Neural progenitor cell (in vitro differentiated cells): ENCODE data around the gene POLE. TPM values are rescaled to one million over a fixed set of nuclear protein-coding genes. Genes with fewer than 3 reads are reported as not detected.

Source experiments
- DNase-seq: peaks from one replicate; pipeline ENCODE4 v3.0.0-alpha.2; 2016; ENCODE audit warnings: low spot score
- H2AFZ ChIP-seq: fragments of 200-600 bp; sonication (generic); replicated peaks from 2 replicates; pipeline ENCODE4 v1.6.1; 2016; ENCODE audit warnings: antibody characterized with exemption
- H3F3A ChIP-seq: fragments of 200-600 bp; sonication (generic); 2 replicates; pipeline ENCODE4 v1.6.1; 2016; ENCODE audit warnings: antibody characterized with exemption, low read depth
- H3K27ac ChIP-seq: fragments of 200-600 bp; sonication (generic); 2 replicates; pipeline ENCODE4 v1.5.1; 2016; ENCODE audit warnings: mild to moderate bottlenecking
- H3K27me3 ChIP-seq: fragments of 200-600 bp; sonication (generic); 2 replicates; pipeline ENCODE4 v1.6.1; 2016; ENCODE audit warnings: mild to moderate bottlenecking, moderate library complexity
- H3K36me3 ChIP-seq: fragments of 200-600 bp; sonication (generic); 2 replicates; pipeline ENCODE4 v1.5.1; 2016
- H3K4me1 ChIP-seq: fragments of 200-600 bp; sonication (generic); 2 replicates; pipeline ENCODE4 v1.6.1; 2016; ENCODE audit warnings: mixed run types
- H3K4me2 ChIP-seq: fragments of 200-600 bp; sonication (generic); 2 replicates; pipeline ENCODE4 v1.6.1; 2016
- H3K4me3 ChIP-seq: fragments of 200-600 bp; sonication (generic); 2 replicates; pipeline ENCODE4 v1.5.1; 2016
- H3K79me2 ChIP-seq: fragments of 200-600 bp; sonication (generic); 2 replicates; pipeline ENCODE4 v1.6.1; 2016; ENCODE audit warnings: low read depth
- H3K9ac ChIP-seq: fragments of 200-600 bp; sonication (generic); 2 replicates; pipeline ENCODE4 v1.6.1; 2016
- H3K9me3 ChIP-seq: fragments of 200-600 bp; sonication (generic); 2 replicates; pipeline ENCODE4 v1.5.1; 2016; ENCODE audit warnings: low read depth
- H4K20me1 ChIP-seq: fragments of 200-600 bp; sonication (generic); 2 replicates; pipeline ENCODE4 v1.6.1; 2016; ENCODE audit warnings: low read depth
- H3K27ac Mint-ChIP-seq: 3 replicates; pipeline ENCODE4 v1.8.0; 2021; ENCODE audit warnings: mixed read lengths
- H3K27me3 Mint-ChIP-seq: 2 replicates; pipeline ENCODE4 v1.8.0; 2022; ENCODE audit warnings: low read depth, mild to moderate bottlenecking, inconsistent platforms, moderate library complexity, mixed read lengths; ENCODE audit not compliant: insufficient read depth
- H3K36me3 Mint-ChIP-seq: 3 replicates; pipeline ENCODE4 v1.8.0; 2021; ENCODE audit warnings: mixed read lengths
- H3K4me1 Mint-ChIP-seq: 3 replicates; pipeline ENCODE4 v1.8.0; 2021; ENCODE audit warnings: mixed read lengths
- H3K4me3 Mint-ChIP-seq: 3 replicates; pipeline ENCODE4 v1.8.0; 2021; ENCODE audit warnings: mild to moderate bottlenecking, moderate library complexity, mixed read lengths
- H3K9me3 Mint-ChIP-seq: 3 replicates; pipeline ENCODE4 v1.8.0; 2020; ENCODE audit warnings: mixed read lengths
- EZH2 ChIP-seq: fragments of 200-600 bp; sonication (generic); IDR thresholded peaks from 2 replicates; pipeline ENCODE4 v1.6.1; 2017; ENCODE audit warnings: antibody characterized with exemption, mild to moderate bottlenecking, moderate library complexity
- EZH2phosphoT487 ChIP-seq: fragments of 200-600 bp; sonication (generic); IDR thresholded peaks from 2 replicates; pipeline ENCODE4 v1.6.1; 2017; ENCODE audit warnings: antibody characterized with exemption
- total RNA-seq: library from RNA; depleted of rRNA; stranded (reverse); fragments of >200 nt; gene quantifications from 2 replicates; pipeline ENCODE4 v1.2.3, GENCODE V29; 2015; ENCODE audit warnings: low replicate concordance
- TF ChIP-seq, protein P1 (sequence below): fragments of 200-600 bp; sonication (generic); IDR thresholded peaks from 2 replicates; pipeline ENCODE4 v1.5.1; 2017; ENCODE audit warnings: antibody characterized with exemption, mild to moderate bottlenecking

The POLE gene
- total RNA-seq, 1 donor from 2014 or later = 46.8 TPM

DNA sequence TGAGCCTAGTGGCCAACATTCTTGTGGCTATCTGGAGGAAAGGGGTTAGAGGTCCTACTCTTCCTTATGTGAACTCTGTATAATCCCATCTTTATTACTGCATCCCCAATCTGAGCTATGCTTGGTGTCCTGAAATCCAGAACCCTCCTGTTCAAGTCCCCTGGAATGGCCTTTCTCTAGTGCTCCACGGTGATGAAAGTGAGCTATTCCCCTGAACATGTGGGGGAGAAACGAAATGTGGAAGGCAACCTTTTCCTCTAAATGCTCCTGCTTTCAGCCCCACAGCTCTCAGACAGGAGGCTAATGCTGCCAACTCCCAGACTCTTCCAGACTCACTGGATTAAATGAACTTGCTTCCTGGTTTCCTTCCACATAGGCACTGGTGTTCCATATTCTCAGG lies 21.0 kb upstream of the POLE start:
- H3K9me3 ChIP-seq = no peaks in the 10 kb centered on the region
- H3K79me2 ChIP-seq = peaks cover 23% of the 10 kb centered on the region
- H3K36me3 ChIP-seq = no peaks in the 10 kb centered on the region
- Mint-ChIP-seq H3K4me3 (peak overlapping the region; percentile 31), H3K9me3 (no peaks in the 10 kb centered on the region), H3K27ac (no peak overlapping the region), H3K4me1 (peaks cover 13% of the 10 kb centered on the region), H3K36me3 (peaks cover 8% of the 10 kb centered on the region), H3K27me3 (peaks cover 13% of the 10 kb centered on the region)
- no peak overlapping the region for H3K27ac ChIP-seq
- H3K27me3 ChIP-seq = no peaks in the 10 kb centered on the region
- no peak overlapping the region for H2AFZ ChIP-seq
- DNase-seq = no peak
- H4K20me1 ChIP-seq = peaks cover 19% of the 10 kb centered on the region
- H3F3A ChIP-seq = peaks cover 21% of the 10 kb centered on the region
- no peak overlapping the region for H3K4me2 ChIP-seq
- no peak overlapping the region for H3K9ac ChIP-seq
- peaks cover 9% of the 10 kb centered on the region for H3K4me1 ChIP-seq
- TF ChIP-seq EZH2phosphoT487 (no peak), EZH2 (no peak)
- TF ChIP-seq, protein P1, sequence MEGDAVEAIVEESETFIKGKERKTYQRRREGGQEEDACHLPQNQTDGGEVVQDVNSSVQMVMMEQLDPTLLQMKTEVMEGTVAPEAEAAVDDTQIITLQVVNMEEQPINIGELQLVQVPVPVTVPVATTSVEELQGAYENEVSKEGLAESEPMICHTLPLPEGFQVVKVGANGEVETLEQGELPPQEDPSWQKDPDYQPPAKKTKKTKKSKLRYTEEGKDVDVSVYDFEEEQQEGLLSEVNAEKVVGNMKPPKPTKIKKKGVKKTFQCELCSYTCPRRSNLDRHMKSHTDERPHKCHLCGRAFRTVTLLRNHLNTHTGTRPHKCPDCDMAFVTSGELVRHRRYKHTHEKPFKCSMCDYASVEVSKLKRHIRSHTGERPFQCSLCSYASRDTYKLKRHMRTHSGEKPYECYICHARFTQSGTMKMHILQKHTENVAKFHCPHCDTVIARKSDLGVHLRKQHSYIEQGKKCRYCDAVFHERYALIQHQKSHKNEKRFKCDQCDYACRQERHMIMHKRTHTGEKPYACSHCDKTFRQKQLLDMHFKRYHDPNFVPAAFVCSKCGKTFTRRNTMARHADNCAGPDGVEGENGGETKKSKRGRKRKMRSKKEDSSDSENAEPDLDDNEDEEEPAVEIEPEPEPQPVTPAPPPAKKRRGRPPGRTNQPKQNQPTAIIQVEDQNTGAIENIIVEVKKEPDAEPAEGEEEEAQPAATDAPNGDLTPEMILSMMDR = no peak
- H3K4me3 ChIP-seq = no peak overlapping the region

DNA sequence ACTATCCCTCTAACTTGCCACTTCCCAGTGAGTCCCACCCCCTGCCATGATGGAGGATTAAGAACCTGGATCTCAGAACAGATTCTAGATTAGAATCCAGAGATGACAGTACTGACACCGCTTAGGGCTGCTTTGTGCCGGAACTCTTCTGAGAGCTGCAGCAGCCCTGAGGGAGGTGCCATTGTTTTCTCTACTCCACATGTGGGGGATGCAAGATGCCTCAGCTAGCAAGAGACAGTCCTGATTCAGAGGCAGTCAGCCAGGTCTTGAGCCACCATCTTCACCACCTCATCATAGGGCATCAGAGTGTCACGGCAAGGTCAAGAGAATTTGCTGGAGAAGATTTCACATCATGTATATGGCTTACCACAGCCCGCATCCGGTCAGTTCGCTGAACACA lies 20.1 kb upstream of the POLE start:
- Histone ChIP-seq H3F3A (peaks cover 21% of the 10 kb centered on the region), H2AFZ (no peak overlapping the region), H3K36me3 (no peaks in the 10 kb centered on the region), H3K4me3 (no peak overlapping the region), H3K79me2 (peaks cover 14% of the 10 kb centered on the region), H4K20me1 (peaks cover 11% of the 10 kb centered on the region), H3K4me2 (no peak overlapping the region), H3K4me1 (peaks cover 9% of the 10 kb centered on the region), H3K9me3 (no peaks in the 10 kb centered on the region), H3K27ac (no peak overlapping the region), H3K9ac (no peak overlapping the region), H3K27me3 (no peaks in the 10 kb centered on the region)
- Mint-ChIP-seq H3K4me1 (peaks cover 12% of the 10 kb centered on the region), H3K27ac (no peak overlapping the region), H3K9me3 (no peaks in the 10 kb centered on the region), H3K4me3 (peak overlapping the region; percentile 35), H3K27me3 (peaks cover 13% of the 10 kb centered on the region), H3K36me3 (peaks cover 8% of the 10 kb centered on the region)
- DNase-seq = peak; percentile 25
- TF ChIP-seq, protein P1 = no peak
- TF ChIP-seq EZH2phosphoT487 = no peak
- TF ChIP-seq EZH2 = no peak

DNA sequence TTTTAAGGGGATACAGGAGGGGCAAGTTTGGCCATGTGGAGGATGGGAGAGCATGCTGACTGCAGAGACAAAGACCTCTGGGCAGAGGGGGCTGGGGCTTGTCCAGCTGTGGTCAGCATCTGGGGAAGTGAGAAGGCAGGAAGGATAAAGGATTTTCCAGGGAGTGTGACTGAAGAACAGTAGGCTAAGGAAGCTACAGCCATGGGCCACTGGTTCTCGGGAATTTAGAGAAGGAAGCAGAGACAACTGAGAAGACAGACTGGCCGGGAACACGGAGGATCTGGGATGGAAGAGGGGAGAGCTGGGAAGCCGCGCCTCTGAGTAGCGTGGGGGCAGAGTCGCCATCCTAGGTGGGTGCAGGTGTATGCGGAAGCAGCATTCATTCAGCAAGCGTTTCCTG lies 16.5 kb upstream of the POLE start:
- Mint-ChIP-seq H3K9me3 (no peaks in the 10 kb centered on the region), H3K27ac (no peak overlapping the region), H3K27me3 (peaks cover 5% of the 10 kb centered on the region), H3K36me3 (peaks cover 22% of the 10 kb centered on the region), H3K4me1 (peaks cover 6% of the 10 kb centered on the region), H3K4me3 (peak overlapping the region; percentile 5)
- Histone ChIP-seq H3K9ac (no peak overlapping the region), H2AFZ (no peak overlapping the region), H3K36me3 (no peaks in the 10 kb centered on the region), H3F3A (peaks cover 7% of the 10 kb centered on the region), H3K4me2 (no peak overlapping the region), H3K79me2 (no peaks in the 10 kb centered on the region), H3K27me3 (no peaks in the 10 kb centered on the region), H3K9me3 (no peaks in the 10 kb centered on the region), H3K4me1 (no peaks in the 10 kb centered on the region), H3K27ac (peak overlapping the region; percentile 58), H3K4me3 (no peak overlapping the region), H4K20me1 (no peaks in the 10 kb centered on the region)
- TF ChIP-seq, protein P1 = no peak
- TF ChIP-seq EZH2phosphoT487 (no peak), EZH2 (no peak)
- DNase-seq = peak; percentile 16
